G401 (cell line): Measurements from ENCODE around the gene F12. TPM values are rescaled to one million over a fixed set of nuclear protein-coding genes. Genes with fewer than 3 reads are reported as not detected.
"Not testable (repeated sequence)": the region's sequence is repeated elsewhere in the genome, so short reads cannot be mapped to it uniquely, and the experiment has no call there.

ENCODE experiments used
- DNase-seq: peaks from one replicate; pipeline ENCODE4 v3.0.0-alpha.2; 2015; ENCODE audit warnings: low spot score
- in situ Hi-C: cut with HindIII; loops from 2 replicates; pipeline ENCODE4 v1.10.0; 2016; ENCODE audit warnings: low sequenced_read_pairs, mixed read lengths
- total RNA-seq: library from RNA; depleted of rRNA; stranded (reverse); fragments of >200 nt; shearing (Covaris generic); gene quantifications from 2 replicates; pipeline ENCODE4 v1.2.3, GENCODE V29; 2014

F12 gene
- total RNA-seq, 1 experiment from 2014 or later: 3.1 TPM

- in situ Hi-C loops: no loop called here
- DNase-seq: no peak
These were observed 45.8 kb downstream of the F12 start for GRCh38 chr5:177363565-177363964.

GRCh38 chr5:177362610-177363507, 46.5 kb downstream of the F12 start:
- in situ Hi-C loops: no loop called here
- DNase-seq: peak; percentile 35

- DNase-seq: no peak
- in situ Hi-C loops: no loop called here
These were observed 47.1 kb downstream of the F12 start for GRCh38 chr5:177362292-177362609.

GRCh38 chr5:177361418-177362291, 47.7 kb downstream of the F12 start:
- no peak for DNase-seq
- in situ Hi-C loops: no loop called here

GRCh38 chr5:177360740-177361139, 48.6 kb downstream of the F12 start:
- DNase-seq, in situ Hi-C loops: not testable (repeated sequence)

GRCh38 chr5:177359860-177360259, 49.5 kb downstream of the F12 start:
- in situ Hi-C loops: no loop called here
- DNase-seq: no peak

- in situ Hi-C loops: no loop called here
- no peak for DNase-seq
These were observed 49.9 kb downstream of the F12 start for GRCh38 chr5:177359451-177359851.

- in situ Hi-C loops: no loop called here
- no peak for DNase-seq
These were observed 51.0 kb downstream of the F12 start for GRCh38 chr5:177358370-177358819.

GRCh38 chr5:177357459-177358351, 51.7 kb downstream of the F12 start, which contains the start of gene RGS14:
TSS of gene RGS14 (plus strand) at chr5:177357924. CDS start at chr5:177358025, 101 bp downstream.
- DNase-seq: no peak
- in situ Hi-C loops: no loop called here

- no peak for DNase-seq
- in situ Hi-C loops: no loop called here
These were observed 52.3 kb downstream of the F12 start for GRCh38 chr5:177357146-177357458.

- no peak for DNase-seq
- in situ Hi-C loops: no loop called here
These were observed 52.6 kb downstream of the F12 start for GRCh38 chr5:177356746-177357145.

GRCh38 chr5:177355868-177356168, 53.5 kb downstream of the F12 start:
- DNase-seq: no peak
- in situ Hi-C loops: no loop called here

GRCh38 chr5:177355162-177355867, 54.0 kb downstream of the F12 start:
- DNase-seq: no peak
- in situ Hi-C loops: no loop called here

- DNase-seq: no peak
These were observed 54.7 kb downstream of the F12 start for GRCh38 chr5:177354711-177355110.

GRCh38 chr5:177354256-177354655, 55.1 kb downstream of the F12 start:
- no peak for DNase-seq
- in situ Hi-C loops: no loop called here

More at GRCh38 chr5:177354711-177355110, 54.7 kb downstream of the F12 start:
- in situ Hi-C loops: no loop called here

GRCh38 chr5:177353093-177353492, 56.3 kb downstream of the F12 start:
- in situ Hi-C loops: no loop called here
- DNase-seq: no peak
